ENCODE measurements around the gene SP2. TPM values are rescaled to one million over a fixed set of nuclear protein-coding genes. Genes with fewer than 3 reads are reported as not detected.
"Not testable (repeated sequence)": the region's sequence is repeated elsewhere in the genome, so short reads cannot be mapped to it uniquely, and the experiment has no call there.

SP2 gene
- total and polyA plus RNA-seq, 2 donors from 2014 or later = 9.0 to 23.6 TPM

DNA sequence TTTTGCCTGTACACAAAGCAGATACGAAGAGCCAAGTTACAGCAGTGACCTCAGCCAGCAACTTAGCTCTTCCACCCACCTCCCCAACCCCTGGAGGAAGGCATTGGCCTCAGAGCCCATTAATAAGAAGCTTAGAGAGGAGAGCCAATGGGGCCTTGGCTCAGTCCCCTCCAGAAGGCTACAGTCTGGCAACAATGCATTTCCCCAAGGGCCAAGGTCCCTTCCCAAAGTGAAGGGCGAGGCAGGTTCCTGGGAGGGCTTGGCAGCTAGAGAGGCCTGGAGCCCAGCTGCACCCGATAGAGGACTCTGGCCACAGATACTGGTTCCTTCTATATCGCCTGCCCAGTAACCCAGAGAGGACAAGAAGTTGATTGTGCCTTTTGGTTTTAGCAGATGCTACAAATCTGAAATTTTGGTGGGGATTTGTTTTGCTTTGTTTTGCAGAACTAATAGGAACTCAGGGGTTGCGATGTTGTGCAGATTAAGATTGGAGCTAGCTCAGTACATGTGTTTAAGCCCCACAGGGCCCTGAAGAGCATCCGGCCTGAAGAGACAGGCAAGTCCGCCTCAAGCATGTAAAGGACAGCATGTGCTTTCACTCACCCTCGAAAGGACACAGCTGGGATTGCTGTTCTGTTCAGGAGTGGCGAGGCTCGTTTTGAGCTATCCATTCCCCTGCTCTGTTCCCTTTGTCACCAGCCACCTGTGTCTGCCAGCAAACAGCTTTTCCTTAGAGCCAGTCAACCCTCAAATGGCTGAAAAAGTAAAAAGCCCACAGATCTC is 33.4 kb downstream of the SP2 start:
- Histone ChIP-seq H3K9ac (ENCODE audit: low read length in 3 of 3) (no peak overlapping the region), H3K36me3 (ENCODE audit: control insufficient read depth in 2 of 3, insufficient read depth in 3 of 3, low read length in 3 of 3) (peaks cover 0 to 24% (median 12%) of the 10 kb centered on the region in 3 donors), H3K27ac (ENCODE audit: low read depth in 2 of 2, low read length in 2 of 2) (no peak overlapping the region), H3K27me3 (ENCODE audit: control insufficient read depth, insufficient read depth, low read length) (no peaks in the 10 kb centered on the region), H3K9me3 (ENCODE audit: control insufficient read depth in 2 of 3, insufficient read depth in 1 of 3, low read length in 3 of 3) (no peaks in the 10 kb centered on the region), H3K4me3 (ENCODE audit: low read length in 3 of 3) (no peak overlapping the region), H3K4me1 (ENCODE audit: control insufficient read depth in 2 of 3, insufficient read depth in 2 of 3, low read depth in 1 of 3, low read length in 3 of 3) (no peaks in the 10 kb centered on the region)
- intact Hi-C loops (cut with DNase I) = no loop called here
- no peak for TF ChIP-seq CTCF (IDR thresholded peaks at IDR 0.05; ENCODE audit: borderline replicate concordance, extremely low read depth, insufficient read depth)
- DNase-seq (no peak), FAIRE-seq (no peak)

- FAIRE-seq = no peak
- Histone ChIP-seq H3K27ac (ENCODE audit: low read depth in 2 of 2, low read length in 2 of 2) (no peak overlapping the region), H3K36me3 (ENCODE audit: control insufficient read depth in 2 of 3, insufficient read depth in 3 of 3, low read length in 3 of 3) (peaks cover 0 to 6% (median 6%) of the 10 kb centered on the region in 3 donors), H3K4me1 (ENCODE audit: control insufficient read depth in 2 of 3, insufficient read depth in 2 of 3, low read depth in 1 of 3, low read length in 3 of 3) (no peaks in the 10 kb centered on the region), H3K9ac (ENCODE audit: low read length in 3 of 3) (no peak overlapping the region), H3K9me3 (ENCODE audit: control insufficient read depth in 2 of 3, insufficient read depth in 1 of 3, low read length in 3 of 3) (no peaks in the 10 kb centered on the region), H3K27me3 (ENCODE audit: control insufficient read depth, insufficient read depth, low read length) (no peaks in the 10 kb centered on the region), H3K4me3 (ENCODE audit: low read length in 3 of 3) (no peak overlapping the region)
- TF ChIP-seq CTCF (IDR thresholded peaks at IDR 0.05; ENCODE audit: borderline replicate concordance, extremely low read depth, insufficient read depth) = no peak
- intact Hi-C loops (cut with DNase I) = no loop called here
- DNase-seq = no peak
Observed at GRCh38 chr17:47931848-47932247, 35.8 kb downstream of the SP2 start.

- FAIRE-seq (no peak), DNase-seq (no peak)
- no peak overlapping the region for H3K27ac ChIP-seq (ENCODE audit: low read depth in 2 of 2, low read length in 2 of 2)
- TF ChIP-seq CTCF (IDR thresholded peaks at IDR 0.05; ENCODE audit: borderline replicate concordance, extremely low read depth, insufficient read depth) = no peak
- intact Hi-C loops (cut with DNase I) = no loop called here
- no peaks in the 10 kb centered on the region for H3K27me3 ChIP-seq (ENCODE audit: control insufficient read depth, insufficient read depth, low read length)
- peaks cover 0 to 4% (median 0%) of the 10 kb centered on the region in 3 donors for H3K36me3 ChIP-seq (ENCODE audit: control insufficient read depth in 2 of 3, insufficient read depth in 3 of 3, low read length in 3 of 3)
- no peak overlapping the region for H3K4me3 ChIP-seq (ENCODE audit: low read length in 3 of 3)
- no peak overlapping the region for H3K9ac ChIP-seq (ENCODE audit: low read length in 3 of 3)
- H3K4me1 ChIP-seq (ENCODE audit: control insufficient read depth in 2 of 3, insufficient read depth in 2 of 3, low read depth in 1 of 3, low read length in 3 of 3) = no peaks in the 10 kb centered on the region
- H3K9me3 ChIP-seq (ENCODE audit: control insufficient read depth in 2 of 3, insufficient read depth in 1 of 3, low read length in 3 of 3) = no peaks in the 10 kb centered on the region
Observed at GRCh38 chr17:47934856-47935255, 38.8 kb downstream of the SP2 start.

- H3K4me3 ChIP-seq (ENCODE audit: low read length in 3 of 3); H3K9ac ChIP-seq (ENCODE audit: low read length in 3 of 3); DNase-seq; H3K36me3 ChIP-seq (ENCODE audit: control insufficient read depth in 2 of 3, insufficient read depth in 3 of 3, low read length in 3 of 3); H3K9me3 ChIP-seq (ENCODE audit: control insufficient read depth in 2 of 3, insufficient read depth in 1 of 3, low read length in 3 of 3); H3K4me1 ChIP-seq (ENCODE audit: control insufficient read depth in 2 of 3, insufficient read depth in 2 of 3, low read depth in 1 of 3, low read length in 3 of 3); FAIRE-seq; intact Hi-C loops (cut with DNase I); H3K27me3 ChIP-seq (ENCODE audit: control insufficient read depth, insufficient read depth, low read length); H3K27ac ChIP-seq (ENCODE audit: low read depth in 2 of 2, low read length in 2 of 2): not testable (repeated sequence)
Observed at GRCh38 chr17:47935468-47935867, 39.4 kb downstream of the SP2 start.

Measured in kidney (tissue), 14 donors.